Measurements from ENCODE around the gene AFF2. TPM values are rescaled to one million over a fixed set of nuclear protein-coding genes. Genes with fewer than 3 reads are reported as not detected.

The AFF2 gene
- total RNA-seq, 3 donors from 2014 or later, result 4.6 to 41.0 (median 5.7) TPM

- no peaks in the 10 kb centered on the region for H3K27me3 ChIP-seq
- no peak for TF ChIP-seq POLR2AphosphoS5 (IDR thresholded peaks at IDR 0.05)
- no peak for TF ChIP-seq CTCF (IDR thresholded peaks at IDR 0.05)
- no peak for TF ChIP-seq POLR2A (IDR thresholded peaks at IDR 0.05)
- intact Hi-C loops (cut with DNase I; ENCODE audit: low total_unique reads), result no loop called here
- no peaks in the 10 kb centered on the region for H3K36me3 ChIP-seq
- DNase-seq (ENCODE audit: low spot score in 2 of 2), result no peak
- H3K4me1 ChIP-seq, result no peaks in the 10 kb centered on the region
- no peak overlapping the region for H3K4me3 ChIP-seq
- H3K27ac ChIP-seq, result no peak overlapping the region
- H3K9me3 ChIP-seq, result no peaks in the 10 kb centered on the region
Measured at GRCh38 chrX:149044471-149044870, 544.1 kb downstream of the AFF2 start.

GRCh38 chrX:149045645-149046210 is 545.3 kb downstream of the AFF2 start:
- Histone ChIP-seq H3K9me3 (no peaks in the 10 kb centered on the region), H3K36me3 (no peaks in the 10 kb centered on the region), H3K4me1 (no peaks in the 10 kb centered on the region), H3K27ac (no peak overlapping the region), H3K4me3 (no peak overlapping the region), H3K27me3 (no peaks in the 10 kb centered on the region)
- TF ChIP-seq CTCF (IDR thresholded peaks at IDR 0.05), result no peak
- no peak for TF ChIP-seq POLR2AphosphoS5 (IDR thresholded peaks at IDR 0.05)
- TF ChIP-seq POLR2A (IDR thresholded peaks at IDR 0.05), result no peak
- intact Hi-C loops (cut with DNase I; ENCODE audit: low total_unique reads), result no loop called here
- DNase-seq (ENCODE audit: low spot score in 2 of 2), result no peak
